H1 (cell line): ENCODE measurements around the gene MACC1.

Experiments used
- ATF3 ChIP-seq: IDR thresholded peaks from 2 replicates; pipeline ENCODE4 v1.6.1; 2011; ENCODE audit warnings: low read depth, mild to moderate bottlenecking, low read length; ENCODE audit not compliant: insufficient read depth
- BRCA1 ChIP-seq: IDR thresholded peaks from 2 replicates; pipeline ENCODE4 v1.6.1; 2012; ENCODE audit warnings: low read depth, low read length, improper control_type of control experiment
- EP300 ChIP-seq, 2 experiments: IDR thresholded peaks; 1 replicate in 1 of 2; 2 replicates in 1 of 2; pipeline ENCODE4 v1.6.1; 2011 to 2012; ENCODE audit warnings: low read depth in 2 of 2, low read length in 2 of 2, mild to moderate bottlenecking in 2 of 2, borderline replicate concordance in 1 of 2, inconsistent platforms in 1 of 2, moderate library complexity in 1 of 2
- EZH2 ChIP-seq: fragments of 200-600 bp; sonication (generic); IDR thresholded peaks from 2 replicates; pipeline ENCODE4 v1.7.1; 2012; ENCODE audit warnings: low read depth, mild to moderate bottlenecking, moderate library complexity, low read length, inconsistent platforms; ENCODE audit not compliant: severe bottlenecking
- GABPA ChIP-seq: IDR thresholded peaks from 2 replicates; pipeline ENCODE4 v1.6.1; 2011; ENCODE audit warnings: mild to moderate bottlenecking, low read length, moderate library complexity, borderline replicate concordance; ENCODE audit not compliant: insufficient read depth
- GTF2F1 ChIP-seq: IDR thresholded peaks from 2 replicates; pipeline ENCODE4 v1.6.1; 2012; ENCODE audit warnings: low read depth, low read length, improper control_type of control experiment, borderline replicate concordance
- JUN ChIP-seq: IDR thresholded peaks from 2 replicates; pipeline ENCODE4 v1.6.1; 2011; ENCODE audit warnings: low read depth, mild to moderate bottlenecking, improper control_type of control experiment, low read length
- NRF1 ChIP-seq: IDR thresholded peaks from 2 replicates; pipeline ENCODE4 v1.6.1; 2011; ENCODE audit warnings: mild to moderate bottlenecking, low read depth, low read length, improper control_type of control experiment
- PHF8 ChIP-seq: fragments of 200-600 bp; sonication (generic); conservative IDR thresholded peaks from 2 replicates; pipeline ENCODE4 v1.7.1; 2012; ENCODE audit warnings: low read depth, mild to moderate bottlenecking, inconsistent platforms, low read length, moderate library complexity
- POLR2A ChIP-seq, 2 experiments: IDR thresholded peaks; 1 replicate in 1 of 2; 2 replicates in 1 of 2; pipeline ENCODE4 v1.6.1; 2011; ENCODE audit warnings: low read depth in 2 of 2, low read length in 2 of 2, mild to moderate bottlenecking in 2 of 2; ENCODE audit errors: control extremely low read depth in 1 of 2
- POLR2AphosphoS5 ChIP-seq: IDR thresholded peaks from 2 replicates; pipeline ENCODE4 v1.6.1; 2011; ENCODE audit warnings: low read depth, low read length
- SIX5 ChIP-seq: IDR thresholded peaks from 2 replicates; pipeline ENCODE4 v1.6.1; 2011; ENCODE audit warnings: mild to moderate bottlenecking, low read depth, low read length
- TAF7 ChIP-seq: optimal IDR thresholded peaks from 2 replicates; pipeline ENCODE3; 2011; ENCODE audit warnings: low read depth, mild to moderate bottlenecking, inconsistent platforms, low read length, moderate library complexity, borderline replicate concordance
- ZNF274 ChIP-seq: IDR thresholded peaks from 2 replicates; pipeline ENCODE4 v1.7.0; 2012; ENCODE audit warnings: low read length, borderline replicate concordance; ENCODE audit errors: extremely low read depth

DNA sequence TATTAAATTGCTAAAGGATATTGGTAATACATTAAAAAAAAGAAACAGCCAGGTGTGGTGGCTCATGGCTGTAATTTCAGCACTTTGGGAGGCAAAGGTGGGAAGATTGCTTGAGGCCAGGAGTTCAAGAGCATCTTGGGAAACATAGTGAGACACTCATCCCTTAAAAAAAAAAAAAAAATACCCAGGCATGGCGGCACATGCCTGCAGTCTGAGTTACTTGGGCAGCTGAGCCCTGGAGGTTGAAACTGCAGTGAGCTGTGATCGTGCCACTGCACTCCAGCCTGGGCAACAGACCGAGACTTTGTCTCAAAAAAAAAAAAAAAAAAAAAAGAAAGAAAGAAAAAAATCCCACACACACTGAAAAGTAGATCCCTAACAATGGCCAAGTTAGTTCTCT lies 59.7 kb downstream of the MACC1 start:
- no peak for TF ChIP-seq JUN
- TF ChIP-seq TAF7, result no peak
- no peak for TF ChIP-seq BRCA1
- TF ChIP-seq EZH2, result no peak
- TF ChIP-seq POLR2AphosphoS5, result no peak
- no peak for TF ChIP-seq ZNF274
- no peak for TF ChIP-seq POLR2A (IDR thresholded peaks at IDR 0.05; ENCODE audit: control extremely low read depth in 1 of 2, low read depth in 2 of 2, low read length in 2 of 2)
- TF ChIP-seq PHF8, result no peak
- no peak for TF ChIP-seq EP300 (IDR thresholded peaks at IDR 0.05; ENCODE audit: borderline replicate concordance in 1 of 2, low read depth in 2 of 2, low read length in 2 of 2)
- no peak for TF ChIP-seq SIX5
- TF ChIP-seq GTF2F1, result no peak
- TF ChIP-seq NRF1, result no peak
- TF ChIP-seq GABPA, result no peak
- no peak for TF ChIP-seq ATF3
